IMR-90 (cell line): ENCODE results near the gene ANKRD1. TPM values are rescaled to one million over a fixed set of nuclear protein-coding genes. Genes with fewer than 3 reads are reported as not detected.

Source experiments
- ATAC-seq: fragments of 200-7000 bp; cut with Tn5 transposase; 2 replicates; pipeline ENCODE4 v1.9.1; 2020; ENCODE audit warnings: low read depth, mild to moderate bottlenecking, moderate library complexity
- BruUV-seq: library from RNA; stranded (reverse); fragments of 400-500 nt; replicated peaks from 2 replicates; lab custom pipeline; 2021; lab: Mats Ljungman, UMichigan
- CTCF ChIA-PET: fragments of 300-600 bp; formaldehyde crosslinking; extraction: SDS; loops from one replicate; lab custom pipeline; 2021; ENCODE audit warnings: antibody characterized with exemption; lab: Yijun Ruan, JAX
- POLR2A ChIA-PET: fragments of 300-600 bp; sonication (Branson Sonifier 250); formaldehyde crosslinking; loops from one replicate; lab custom pipeline; 2022; ENCODE audit warnings: antibody characterized with exemption; ENCODE audit not compliant: unreplicated experiment; lab: Charles Lee
- DNase-seq: peaks from one replicate; pipeline ENCODE4 v3.0.0; 2013
- H2AFZ ChIP-seq: replicated peaks from 2 replicates; pipeline ENCODE3; 2013; ENCODE audit warnings: low read length, mild to moderate bottlenecking; ENCODE audit not compliant: poor library complexity
- H2AK5ac ChIP-seq: 2 replicates; pipeline ENCODE4 v1.6.1; 2013; ENCODE audit warnings: low read depth, low read length, inconsistent platforms
- H2AK9ac ChIP-seq: replicated peaks from 2 replicates; pipeline ENCODE3; 2013; ENCODE audit warnings: mild to moderate bottlenecking, low read depth, low read length, moderate library complexity; ENCODE audit not compliant: poor library complexity
- H2BK120ac ChIP-seq: 2 replicates; pipeline ENCODE4 v1.6.1; 2013; ENCODE audit warnings: low read depth, low read length, inconsistent platforms
- H2BK15ac ChIP-seq: 3 replicates; pipeline ENCODE4 v1.6.1; 2013; ENCODE audit warnings: low read depth, low read length, inconsistent platforms
- H2BK20ac ChIP-seq: 2 replicates; pipeline ENCODE4 v1.6.1; 2013; ENCODE audit warnings: low read depth, mild to moderate bottlenecking, inconsistent platforms, low read length, moderate library complexity
- H2BK5ac ChIP-seq: 2 replicates; pipeline ENCODE4 v1.6.1; 2013; ENCODE audit warnings: mild to moderate bottlenecking, low read depth, low read length, inconsistent platforms; ENCODE audit not compliant: poor library complexity, severe bottlenecking
- H3K14ac ChIP-seq: replicated peaks from 2 replicates; pipeline ENCODE4 v1.6.1; 2013; ENCODE audit warnings: low read depth, low read length, inconsistent platforms
- H3K18ac ChIP-seq: 2 replicates; pipeline ENCODE4 v1.6.1; 2013; ENCODE audit warnings: low read depth, low read length, control low read depth
- H3K23ac ChIP-seq: 2 replicates; pipeline ENCODE4 v1.6.1; 2013; ENCODE audit warnings: low read depth, low read length, inconsistent platforms
- H3K27ac ChIP-seq: 2 replicates; pipeline ENCODE4 v1.5.1; 2013; ENCODE audit warnings: mild to moderate bottlenecking, control low read depth, low read length; ENCODE audit not compliant: insufficient read depth
- H3K27me3 ChIP-seq: 2 replicates; pipeline ENCODE4 v1.6.1; 2013; ENCODE audit warnings: low read length; ENCODE audit not compliant: control insufficient read depth, insufficient read depth
- H3K36me3 ChIP-seq: 2 replicates; pipeline ENCODE4 v1.6.1; 2013; ENCODE audit warnings: low read length, mixed read lengths; ENCODE audit not compliant: control insufficient read depth, insufficient read depth
- H3K4ac ChIP-seq: 2 replicates; pipeline ENCODE4 v1.6.1; 2013; ENCODE audit warnings: low read depth, low read length, inconsistent platforms
- H3K4me1 ChIP-seq: 2 replicates; pipeline ENCODE4 v1.6.1; 2013; ENCODE audit warnings: low read length, mixed read lengths; ENCODE audit not compliant: control insufficient read depth, insufficient read depth
- H3K4me2 ChIP-seq: 2 replicates; pipeline ENCODE4 v1.6.1; 2013; ENCODE audit warnings: low read depth, mild to moderate bottlenecking, control low read depth, low read length, moderate library complexity
- H3K4me3 ChIP-seq: 2 replicates; pipeline ENCODE4 v1.5.1; 2013; ENCODE audit warnings: low read depth, mild to moderate bottlenecking, control low read depth, low read length, moderate library complexity; ENCODE audit not compliant: insufficient read depth
- H3K56ac ChIP-seq: 2 replicates; pipeline ENCODE4 v1.6.1; 2013; ENCODE audit warnings: low read length, inconsistent platforms; ENCODE audit not compliant: insufficient read depth; ENCODE audit errors: extremely low read depth
- H3K79me1 ChIP-seq, 2 experiments: 2 replicates each; pipeline ENCODE4 v1.6.1; 2013; ENCODE audit warnings: low read length in 2 of 2, inconsistent platforms in 1 of 2, low read depth in 1 of 2
- H3K9ac ChIP-seq: 2 replicates; pipeline ENCODE4 v1.6.1; 2013; ENCODE audit warnings: low read depth, low read length, control low read depth
- H3K9me1 ChIP-seq: 2 replicates; pipeline ENCODE4 v1.6.1; 2013; ENCODE audit warnings: low read length, inconsistent platforms; ENCODE audit not compliant: insufficient read depth
- H3K9me3 ChIP-seq: 2 replicates; pipeline ENCODE4 v1.6.1; 2013; ENCODE audit warnings: low read length; ENCODE audit not compliant: control insufficient read depth, insufficient read depth
- H4K20me1 ChIP-seq: 2 replicates; pipeline ENCODE4 v1.6.1; 2013; ENCODE audit warnings: low read length, inconsistent platforms; ENCODE audit not compliant: insufficient read depth
- H4K5ac ChIP-seq: 2 replicates; pipeline ENCODE4 v1.6.1; 2013; ENCODE audit warnings: mild to moderate bottlenecking, low read depth, low read length, control low read depth
- H4K8ac ChIP-seq, 2 experiments: 2 replicates each; pipeline ENCODE4 v1.6.1; 2013; ENCODE audit warnings: low read depth in 2 of 2, low read length in 2 of 2, control low read depth in 1 of 2, inconsistent platforms in 1 of 2
- H4K91ac ChIP-seq: 2 replicates; pipeline ENCODE4 v1.6.1; 2013; ENCODE audit warnings: low read depth, low read length, inconsistent platforms; ENCODE audit not compliant: insufficient read depth
- BHLHE40 ChIP-seq: fragments of 150-350 bp; IDR thresholded peaks from 2 replicates; pipeline ENCODE4 v1.6.1; 2016; ENCODE audit warnings: mild to moderate bottlenecking, low read depth, low read length
- CHD1 ChIP-seq: IDR thresholded peaks from 2 replicates; pipeline ENCODE4 v1.6.1; 2012; ENCODE audit warnings: low read depth, low read length, improper control_type of control experiment
- ELK1 ChIP-seq: fragments of 150-350 bp; IDR thresholded peaks from 2 replicates; pipeline ENCODE4 v1.6.1; 2016; ENCODE audit warnings: low read depth, mild to moderate bottlenecking, low read length, moderate library complexity, borderline replicate concordance
- FOS ChIP-seq: fragments of 150-350 bp; IDR thresholded peaks from 2 replicates; pipeline ENCODE4 v1.6.1; 2016; ENCODE audit warnings: low read depth, low read length
- MAFK ChIP-seq: IDR thresholded peaks from 2 replicates; pipeline ENCODE4 v1.6.1; 2012; ENCODE audit warnings: low read depth, low read length, improper control_type of control experiment
- MAZ ChIP-seq: IDR thresholded peaks from 2 replicates; pipeline ENCODE4 v1.6.1; 2012; ENCODE audit warnings: low read depth, mild to moderate bottlenecking, low read length, improper control_type of control experiment, moderate library complexity, borderline replicate concordance
- MXI1 ChIP-seq: IDR thresholded peaks from 2 replicates; pipeline ENCODE4 v1.6.1; 2012; ENCODE audit warnings: low read depth, mild to moderate bottlenecking, low read length, moderate library complexity, borderline replicate concordance
- NFE2L2 ChIP-seq: fragments of 150-350 bp; IDR thresholded peaks from 2 replicates; pipeline ENCODE4 v1.6.1; 2016; ENCODE audit warnings: low read depth, mild to moderate bottlenecking, low read length
- RAD21 ChIP-seq: IDR thresholded peaks from 2 replicates; pipeline ENCODE4 v1.6.1; 2012; ENCODE audit warnings: low read length, improper control_type of control experiment
- RFX5 ChIP-seq: IDR thresholded peaks from 2 replicates; pipeline ENCODE4 v1.8.0; 2012; ENCODE audit warnings: low read depth, mild to moderate bottlenecking, low read length, moderate library complexity
- SMC3 ChIP-seq: fragments of 150-350 bp; IDR thresholded peaks from 2 replicates; pipeline ENCODE4 v1.6.1; 2016; ENCODE audit warnings: low read depth, mild to moderate bottlenecking, antibody characterized with exemption, low read length, moderate library complexity
- USF2 ChIP-seq: fragments of 150-350 bp; IDR thresholded peaks from 2 replicates; pipeline ENCODE4 v1.6.1; 2017; ENCODE audit warnings: mild to moderate bottlenecking, antibody characterized with exemption, low read length, low read depth
- WGBS, 2 experiments: methylation state at CpG; one replicate each; pipeline versions ENCODE4 v1.1.5 to v1.1.7; 2013; ENCODE audit warnings: missing lambda C conversion rate in 2 of 2; ENCODE audit not compliant: insufficient read length in 1 of 2; ENCODE audit errors: extremely low coverage in 2 of 2; 5-methylcytosine and 5-hydroxymethylcytosine counted together
- dilution Hi-C: fragments of 300-500 bp; cut with HindIII; formaldehyde crosslinking; loops from one replicate; pipeline ENCODE4 v1.14.3; 2018; ENCODE audit warnings: low sequenced_read_pairs; ENCODE audit not compliant: unreplicated experiment
- in situ Hi-C: fragments of 300-500 bp; cut with MboI; formaldehyde crosslinking; loops from 3 replicates; pipeline ENCODE4 v1.14.3; 2019; ENCODE audit warnings: low sequenced_read_pairs, inconsistent platforms, mixed read lengths
- intact Hi-C: fragments of 100-400 bp; cut with micrococcal nuclease; formaldehyde crosslinking; loops from 2 replicates; pipeline ENCODE4 v1.10.0; 2022
- polyA plus RNA-seq, 3 experiments: library from polyadenylated mRNA; depleted of rRNA; stranded (reverse); fragments of >200 nt; gene quantifications; 2 replicates each; pipeline ENCODE4 v1.2.3, GENCODE V29; 2012; ENCODE audit warnings: low replicate concordance in 1 of 3
- total RNA-seq: library from RNA; depleted of rRNA; stranded (reverse); fragments of >200 nt; gene quantifications from 2 replicates; pipeline ENCODE4 v1.2.3, GENCODE V29; 2012
- TF ChIP-seq, protein P1 (sequence below): conservative IDR thresholded peaks from 2 replicates; pipeline ENCODE4 v1.5.1; 2012; ENCODE audit warnings: mild to moderate bottlenecking, low read depth, low read length, improper control_type of control experiment

The ANKRD1 gene
- total and polyA plus RNA-seq, 2 of the 4 experiments (the other 2 are of a cell fraction) = 7.4 to 10.8 TPM

DNA sequence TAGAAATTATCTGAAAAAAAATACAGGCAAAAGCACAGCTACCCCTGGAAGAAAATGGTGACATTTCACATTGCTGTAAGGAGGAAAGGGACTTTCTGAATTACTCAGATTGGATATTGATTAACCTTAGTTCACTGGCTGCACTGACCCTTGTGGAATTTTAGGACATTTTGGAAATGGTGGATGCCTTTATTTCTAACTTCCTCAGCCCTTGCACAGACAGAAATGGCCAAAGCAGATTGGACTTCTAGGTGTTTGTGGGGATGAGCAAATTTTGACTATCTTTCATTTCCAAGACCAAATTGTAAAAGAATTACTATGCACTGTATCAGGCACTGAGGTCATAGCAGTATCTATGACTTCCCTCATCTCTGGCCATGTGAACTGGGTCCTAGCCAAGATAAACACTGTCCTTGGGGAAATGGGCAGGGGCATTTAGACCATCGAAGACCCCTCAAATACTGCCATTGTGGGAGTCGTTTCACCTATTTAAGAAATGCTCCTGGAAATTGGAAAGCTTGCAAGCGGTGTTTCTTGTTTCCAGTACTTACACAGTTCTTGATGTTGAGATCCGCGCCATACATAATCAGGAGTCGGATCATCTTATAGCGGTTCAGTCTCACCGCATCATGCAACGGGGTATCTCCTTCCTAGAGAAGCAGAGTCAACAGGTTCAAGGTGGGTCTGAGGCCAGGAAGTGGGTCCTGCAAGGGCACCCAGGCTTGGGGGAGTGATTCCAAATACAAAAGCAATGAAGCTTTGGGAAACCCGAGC is 5.7 kb downstream of the ANKRD1 start:
- H2BK20ac ChIP-seq = peak overlapping the region; percentile 59
- 0 out of 2 replicates have a peak overlapping the region, but pooled peaks have one; percentile 21 for H2BK120ac ChIP-seq
- no peak overlapping the region for H3K4me3 ChIP-seq
- no peaks in the 10 kb centered on the region for H4K20me1 ChIP-seq
- H3K4me2 ChIP-seq = no peak overlapping the region
- no peak overlapping the region; the same call in 1 of the 2 replicates for H3K4ac ChIP-seq
- 0 out of 4 replicates have a peak, but pooled peaks cover 0 to 3% of the 10 kb centered on the region in 2 experiments for H3K79me1 ChIP-seq
- no peak overlapping the region for H2BK15ac ChIP-seq
- no peak overlapping the region for H2AK9ac ChIP-seq
- intact Hi-C loops (loop anchor here (5.0 to 10.0 kb wide), 3 partner anchors 127 to 250 kb away; no protein-coding TSS in a partner anchor), dilution Hi-C loops (no loop called here), in situ Hi-C loops (loop anchor here (5.0 to 25.0 kb wide), 2 partner anchors 332 to 997 kb away; partner anchors contain the start of genes BTAF1 and FGFBP3)
- H3K9me1 ChIP-seq = 0 out of 2 replicates have a peak, but pooled peaks cover 3% of the 10 kb centered on the region
- H3K27me3 ChIP-seq = no peaks in the 10 kb centered on the region
- H3K27ac ChIP-seq = no peak overlapping the region
- no peaks in the 10 kb centered on the region for H3K9me3 ChIP-seq
- no peak overlapping the region for H3K56ac ChIP-seq
- ChIA-PET POLR2A (interaction anchor here (0.7 kb wide), 1 partner anchor 139 kb away, joined by 5 read pairs; no protein-coding TSS in a partner anchor), CTCF (no interaction called here)
- BruUV-seq = no TSS peak
- 89% methylated on average over 9 of the region's 10 CpGs; no CpG with 5 or more reads in 1 of the 2 experiments for WGBS, 2 experiments
- no peak overlapping the region for H4K5ac ChIP-seq
- H2AK5ac ChIP-seq = no peak overlapping the region
- peak overlapping the region; percentile 11 for H2BK5ac ChIP-seq
- no peak overlapping the region for H2AFZ ChIP-seq
- no peak overlapping the region for H3K9ac ChIP-seq
- H3K23ac ChIP-seq = no peak overlapping the region
- no peak overlapping the region for H4K8ac ChIP-seq
- no peak overlapping the region for H3K18ac ChIP-seq
- H3K4me1 ChIP-seq = peaks cover 4% of the 10 kb centered on the region
- H4K91ac ChIP-seq = 0 out of 2 replicates have a peak overlapping the region, but pooled peaks have one; percentile 12
- no peaks in the 10 kb centered on the region; the same call in 1 of the 2 replicates for H3K36me3 ChIP-seq
- ATAC-seq (no peak), DNase-seq (no peak)
- H3K14ac ChIP-seq = 0 out of 2 replicates have a peak overlapping the region, but pooled peaks have one; percentile 8
- TF ChIP-seq RAD21 = no peak
- TF ChIP-seq MAZ = no peak
- no peak for TF ChIP-seq FOS
- no peak for TF ChIP-seq SMC3
- TF ChIP-seq CHD1 = no peak
- TF ChIP-seq BHLHE40 = no peak
- TF ChIP-seq NFE2L2 = no peak
- no peak for TF ChIP-seq USF2
- no peak for TF ChIP-seq MXI1
- no peak for TF ChIP-seq ELK1
- TF ChIP-seq, protein P1, sequence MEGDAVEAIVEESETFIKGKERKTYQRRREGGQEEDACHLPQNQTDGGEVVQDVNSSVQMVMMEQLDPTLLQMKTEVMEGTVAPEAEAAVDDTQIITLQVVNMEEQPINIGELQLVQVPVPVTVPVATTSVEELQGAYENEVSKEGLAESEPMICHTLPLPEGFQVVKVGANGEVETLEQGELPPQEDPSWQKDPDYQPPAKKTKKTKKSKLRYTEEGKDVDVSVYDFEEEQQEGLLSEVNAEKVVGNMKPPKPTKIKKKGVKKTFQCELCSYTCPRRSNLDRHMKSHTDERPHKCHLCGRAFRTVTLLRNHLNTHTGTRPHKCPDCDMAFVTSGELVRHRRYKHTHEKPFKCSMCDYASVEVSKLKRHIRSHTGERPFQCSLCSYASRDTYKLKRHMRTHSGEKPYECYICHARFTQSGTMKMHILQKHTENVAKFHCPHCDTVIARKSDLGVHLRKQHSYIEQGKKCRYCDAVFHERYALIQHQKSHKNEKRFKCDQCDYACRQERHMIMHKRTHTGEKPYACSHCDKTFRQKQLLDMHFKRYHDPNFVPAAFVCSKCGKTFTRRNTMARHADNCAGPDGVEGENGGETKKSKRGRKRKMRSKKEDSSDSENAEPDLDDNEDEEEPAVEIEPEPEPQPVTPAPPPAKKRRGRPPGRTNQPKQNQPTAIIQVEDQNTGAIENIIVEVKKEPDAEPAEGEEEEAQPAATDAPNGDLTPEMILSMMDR = no peak
- TF ChIP-seq MAFK = no peak
- TF ChIP-seq RFX5 = no peak
